H9 (cell line): ENCODE data around the gene BBIP1. TPM values are rescaled to one million over a fixed set of nuclear protein-coding genes. Genes with fewer than 3 reads are reported as not detected.

Experiments
- DNase-seq: peaks from one replicate; pipeline ENCODE4 v3.0.0-alpha.2; 2017
- H2AFZ ChIP-seq: one replicate; pipeline ENCODE4 v1.6.1; 2013; ENCODE audit warnings: mild to moderate bottlenecking, low read length, control low read depth, moderate library complexity
- H2AK5ac ChIP-seq: 2 replicates; pipeline ENCODE4 v1.6.1; 2013; ENCODE audit warnings: low read length, control low read depth, mixed read lengths; ENCODE audit not compliant: insufficient read length
- H2BK120ac ChIP-seq: one replicate; pipeline ENCODE4 v1.6.1; 2013; ENCODE audit warnings: low read depth, mild to moderate bottlenecking, low read length, control low read depth, inconsistent platforms; ENCODE audit not compliant: poor library complexity, severe bottlenecking
- H2BK12ac ChIP-seq: 2 replicates; pipeline ENCODE4 v1.6.1; 2013; ENCODE audit warnings: low read length, control low read depth, mixed read lengths, low read depth; ENCODE audit not compliant: insufficient read length
- H2BK15ac ChIP-seq: 2 replicates; pipeline ENCODE4 v1.6.1; 2013; ENCODE audit warnings: low read depth, low read length, control low read depth
- H2BK20ac ChIP-seq: one replicate; pipeline ENCODE4 v1.6.1; 2013; ENCODE audit warnings: low read depth, mild to moderate bottlenecking, low read length, control low read depth, inconsistent platforms; ENCODE audit not compliant: poor library complexity, severe bottlenecking
- H2BK5ac ChIP-seq: 2 replicates; pipeline ENCODE4 v1.6.1; 2013; ENCODE audit warnings: low read length, control low read depth, mixed read lengths; ENCODE audit not compliant: insufficient read length
- H3K14ac ChIP-seq: 2 replicates; pipeline ENCODE4 v1.6.1; 2013; ENCODE audit warnings: low read length, control low read depth; ENCODE audit not compliant: insufficient read depth
- H3K18ac ChIP-seq: 2 replicates; pipeline ENCODE4 v1.6.1; 2013; ENCODE audit warnings: low read depth, mild to moderate bottlenecking, mixed read lengths, low read length, control low read depth; ENCODE audit not compliant: insufficient read length
- H3K23ac ChIP-seq: 2 replicates; pipeline ENCODE4 v1.6.1; 2013; ENCODE audit warnings: low read length, control low read depth, mixed read lengths, low read depth; ENCODE audit not compliant: insufficient read length
- H3K23me2 ChIP-seq: 2 replicates; pipeline ENCODE4 v1.6.1; 2013; ENCODE audit warnings: low read depth, mild to moderate bottlenecking, mixed read lengths, low read length, control low read depth; ENCODE audit not compliant: insufficient read length, poor library complexity, severe bottlenecking
- H3K27ac ChIP-seq: 2 replicates; pipeline ENCODE4 v1.5.1; 2013; ENCODE audit warnings: low read length, control low read depth, mixed read lengths, low read depth; ENCODE audit not compliant: insufficient read length
- H3K27me3 ChIP-seq: 2 replicates; pipeline ENCODE4 v1.6.1; 2013; ENCODE audit warnings: low read length, control low read depth, inconsistent platforms; ENCODE audit not compliant: insufficient read depth
- H3K4ac ChIP-seq: 2 replicates; pipeline ENCODE4 v1.6.1; 2013; ENCODE audit warnings: low read depth, mild to moderate bottlenecking, control low read depth, inconsistent platforms, low read length, moderate library complexity
- H3K4me1 ChIP-seq: 2 replicates; pipeline ENCODE4 v1.6.1; 2013; ENCODE audit warnings: low read length, control low read depth, inconsistent platforms; ENCODE audit not compliant: insufficient read depth
- H3K4me2 ChIP-seq: 2 replicates; pipeline ENCODE4 v1.6.1; 2013; ENCODE audit warnings: low read length, control low read depth, mixed read lengths; ENCODE audit not compliant: insufficient read length, insufficient read depth
- H3K56ac ChIP-seq: 2 replicates; pipeline ENCODE4 v1.6.1; 2013; ENCODE audit warnings: low read depth, mild to moderate bottlenecking, mixed read lengths, low read length, control low read depth; ENCODE audit not compliant: insufficient read length
- H3K79me1 ChIP-seq: 2 replicates; pipeline ENCODE4 v1.6.1; 2013; ENCODE audit warnings: low read depth, mild to moderate bottlenecking, moderate library complexity, low read length, control low read depth, inconsistent platforms; ENCODE audit not compliant: insufficient read depth, poor library complexity, severe bottlenecking
- H3K79me2 ChIP-seq: 2 replicates; pipeline ENCODE4 v1.6.1; 2013; ENCODE audit warnings: low read length, control low read depth, inconsistent platforms; ENCODE audit not compliant: insufficient read depth
- H3K9ac ChIP-seq: 2 replicates; pipeline ENCODE4 v1.6.1; 2013; ENCODE audit warnings: low read length, control low read depth, mixed read lengths; ENCODE audit not compliant: insufficient read length; ENCODE audit errors: extremely low read depth
- H3K9me3 ChIP-seq: one replicate; pipeline ENCODE4 v1.6.1; 2013; ENCODE audit warnings: low read depth, low read length, inconsistent platforms; ENCODE audit not compliant: control insufficient read depth
- H3T11ph ChIP-seq: one replicate; pipeline ENCODE4 v1.6.1; 2013; ENCODE audit warnings: mild to moderate bottlenecking, low read length, control low read depth, inconsistent platforms
- H4K20me1 ChIP-seq: one replicate; pipeline ENCODE4 v1.6.1; 2013; ENCODE audit not compliant: control insufficient read depth, insufficient read length, insufficient read depth
- H4K5ac ChIP-seq: 2 replicates; pipeline ENCODE4 v1.6.1; 2013; ENCODE audit warnings: low read depth, mild to moderate bottlenecking, mixed read lengths, low read length, control low read depth; ENCODE audit not compliant: insufficient read length
- H4K8ac ChIP-seq: replicated peaks from 2 replicates; pipeline ENCODE4 v1.6.1; 2013; ENCODE audit warnings: low read length, control low read depth, mixed read lengths, low read depth; ENCODE audit not compliant: insufficient read length
- H4K91ac ChIP-seq: 2 replicates; pipeline ENCODE4 v1.6.1; 2013; ENCODE audit warnings: low read depth, mild to moderate bottlenecking, moderate library complexity, mixed read lengths, low read length, control low read depth; ENCODE audit not compliant: insufficient read length
- H3K27ac Mint-ChIP-seq, 3 experiments: 2 replicates in 2 of 3; 3 replicates in 1 of 3; pipeline ENCODE4 v1.8.0; 2020 to 2021; ENCODE audit warnings: mixed read lengths in 3 of 3, mild to moderate bottlenecking in 1 of 3, moderate library complexity in 1 of 3
- H3K27me3 Mint-ChIP-seq: 2 replicates; pipeline ENCODE4 v1.8.0; 2021; ENCODE audit warnings: low read depth, mild to moderate bottlenecking, moderate library complexity, mixed read lengths
- H3K36me3 Mint-ChIP-seq, 3 experiments: 2 replicates in 2 of 3; 3 replicates in 1 of 3; pipeline ENCODE4 v1.8.0; 2020 to 2021; ENCODE audit warnings: low read depth in 3 of 3, mixed read lengths in 3 of 3; ENCODE audit not compliant: insufficient read depth in 1 of 3
- H3K4me1 Mint-ChIP-seq, 2 experiments: 2 replicates each; pipeline ENCODE4 v1.8.0; 2020; ENCODE audit warnings: mixed read lengths in 2 of 2
- H3K4me3 Mint-ChIP-seq, 2 experiments: 2 replicates in 1 of 2; 3 replicates in 1 of 2; pipeline ENCODE4 v1.8.0; 2020 to 2021; ENCODE audit warnings: mild to moderate bottlenecking in 2 of 2, mixed read lengths in 2 of 2, moderate library complexity in 1 of 2
- H3K9me3 Mint-ChIP-seq, 2 experiments: 2 replicates in 1 of 2; 3 replicates in 1 of 2; pipeline ENCODE4 v1.8.0; 2020; ENCODE audit warnings: mild to moderate bottlenecking in 2 of 2, mixed read lengths in 2 of 2, moderate library complexity in 1 of 2
- CTCF ChIP-seq: fragments of 200-600 bp; sonication (generic); conservative IDR thresholded peaks from 3 replicates; pipeline ENCODE4 v1.8.0; 2021; ENCODE audit warnings: antibody characterized with exemption, mild to moderate bottlenecking
- WGBS: extraction: QIAGEN DNeasy Blood & Tissue Kit; methylation state at CpG from one replicate; pipeline ENCODE4 v1.1.7; 2013; ENCODE audit warnings: missing lambda C conversion rate, low lambda C conversion rate, mixed read lengths; ENCODE audit not compliant: insufficient read length; ENCODE audit errors: extremely low coverage; 5-methylcytosine and 5-hydroxymethylcytosine counted together
- total RNA-seq: library from RNA; stranded (reverse); gene quantifications from 2 replicates; pipeline ENCODE4 v1.2.1, GENCODE V29; 2021

Gene BBIP1
- total RNA-seq, 1 experiment from 2014 or later = 18.8 TPM

DNA sequence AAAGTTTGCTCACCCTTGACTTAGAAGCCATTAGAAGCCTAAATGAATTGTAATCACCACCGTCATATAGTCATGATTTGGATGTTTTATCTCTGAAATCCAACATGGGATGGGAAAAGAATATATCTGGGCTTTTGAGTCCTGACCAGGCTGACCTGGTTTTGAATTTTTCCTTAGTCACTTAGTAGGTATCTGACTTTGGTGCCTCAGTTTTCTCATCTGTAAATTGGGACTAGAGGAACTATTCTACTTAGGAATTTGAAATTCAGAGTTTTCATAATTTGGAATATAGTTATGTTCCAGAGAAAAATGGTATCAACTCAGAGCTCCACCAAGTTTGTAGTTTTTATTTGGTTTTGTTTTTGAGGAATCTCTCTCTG lies 41.3 kb upstream of the BBIP1 start:
- no CpG with 5 or more reads among the region's 1 CpG for WGBS
- Histone ChIP-seq H3K4ac (no peak overlapping the region), H3K79me1 (no peaks in the 10 kb centered on the region), H4K8ac (no peak overlapping the region), H2BK15ac (no peak overlapping the region), H2BK20ac (no peak overlapping the region), H2BK120ac (no peak overlapping the region), H4K91ac (no peak overlapping the region), H2AK5ac (no peak overlapping the region), H3K27ac (no peak overlapping the region), H3K56ac (no peak overlapping the region), H3K27me3 (no peaks in the 10 kb centered on the region), H2BK5ac (no peak overlapping the region), H3K23me2 (no peaks in the 10 kb centered on the region), H3K79me2 (peaks cover 2% of the 10 kb centered on the region; the same call in 1 of the 2 replicates), H3K23ac (no peak overlapping the region), H3K4me2 (no peak overlapping the region), H4K20me1 (no peaks in the 10 kb centered on the region), H3K4me1 (no peaks in the 10 kb centered on the region), H3K9ac (no peak overlapping the region), H3K9me3 (no peaks in the 10 kb centered on the region), H3K18ac (no peak overlapping the region), H2BK12ac (no peak overlapping the region), H3T11ph (no peak overlapping the region), H4K5ac (no peak overlapping the region), H2AFZ (no peak overlapping the region), H3K14ac (no peak overlapping the region)
- Mint-ChIP-seq H3K9me3 (no peaks in the 10 kb centered on the region), H3K27me3 (no peaks in the 10 kb centered on the region), H3K27ac (no peak overlapping the region), H3K4me1 (0 out of 4 replicates have a peak, but pooled peaks cover 0 to 5% of the 10 kb centered on the region in 2 experiments), H3K36me3 (no peaks in the 10 kb centered on the region), H3K4me3 (no peak overlapping the region)
- no peak for DNase-seq
- no peak for TF ChIP-seq CTCF
